ENCODE data around the gene CTNNA1.

The CTNNA1 gene

GRCh38 chr5:138870611-138871010 lies 117.4 kb downstream of the CTNNA1 start:
- no peak for DNase-seq

DNA sequence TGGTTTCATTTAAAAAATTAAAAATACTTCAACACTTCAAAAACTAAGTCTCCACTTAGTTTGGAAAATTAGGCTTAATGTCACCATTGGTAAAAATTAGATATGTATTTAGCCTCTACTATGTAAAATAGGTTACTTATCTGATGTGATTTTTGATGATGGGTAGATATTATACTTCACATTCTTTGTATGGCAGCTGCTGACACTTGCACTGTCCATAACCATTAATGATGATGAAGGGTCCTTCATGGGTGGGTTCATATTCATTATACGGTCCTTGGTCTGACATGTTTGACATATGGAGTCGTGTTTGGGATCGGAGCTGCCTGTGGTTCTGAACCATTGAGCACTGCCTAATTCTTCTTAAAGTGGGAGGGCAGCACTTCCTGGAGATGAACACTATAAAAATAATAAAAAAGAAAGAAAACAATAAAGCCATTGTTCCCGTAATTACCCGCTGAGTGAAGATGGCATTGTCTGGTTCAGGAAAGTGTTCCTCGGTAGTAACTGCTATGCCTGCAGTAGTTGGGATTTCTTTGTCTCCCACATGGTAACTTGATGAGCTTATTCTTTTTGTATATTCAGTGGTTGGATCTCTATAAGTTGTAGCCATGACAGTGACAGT lies 119.7 kb downstream of the CTNNA1 start:
- DNase-seq = no peak

GRCh38 chr5:138873466-138874221 lies 120.4 kb downstream of the CTNNA1 start:
- no peak for DNase-seq

DNA sequence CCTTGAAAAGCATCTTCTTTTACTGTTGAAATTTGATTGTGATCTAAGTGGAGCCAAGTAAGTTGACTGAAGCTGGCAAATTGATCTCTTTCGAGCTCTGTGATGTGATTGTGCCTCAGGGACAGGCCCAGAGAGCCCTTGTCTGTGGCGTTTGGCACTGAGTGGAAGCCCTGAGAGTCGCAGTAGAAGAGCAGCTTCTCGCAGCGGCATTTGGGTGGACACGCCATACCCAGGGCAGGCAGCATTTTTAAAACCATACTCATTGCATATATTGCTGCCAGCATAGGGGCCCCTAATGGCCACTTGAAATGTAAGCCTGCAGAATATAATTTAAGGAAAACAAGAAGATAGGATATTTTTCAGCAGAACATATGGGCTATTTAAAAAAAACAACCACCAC lies 121.0 kb downstream of the CTNNA1 start:
- no peak for DNase-seq

GRCh38 chr5:138874771-138875551 lies 121.7 kb downstream of the CTNNA1 start, which contains the start of gene LRRTM2:
Gene LRRTM2, minus strand, starts transcription at chr5:138875335. Its CDS starts 424 bp downstream, at chr5:138874911.
- DNase-seq = no peak

DNA sequence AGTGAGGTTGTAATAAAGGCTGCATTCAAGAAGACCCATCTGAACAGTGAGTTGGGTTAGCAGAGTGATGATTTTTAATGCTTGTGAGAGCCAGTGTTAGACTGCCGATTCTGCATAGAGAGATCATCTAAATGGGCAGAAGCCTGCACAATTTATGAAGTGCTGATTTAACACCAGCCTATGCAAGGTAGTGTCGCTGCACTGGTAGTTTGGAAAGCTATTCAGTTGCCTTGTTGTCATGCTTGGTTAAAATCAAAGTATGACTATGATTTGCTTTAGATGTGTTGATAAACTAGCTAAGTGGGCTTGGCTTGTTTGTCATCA lies 122.3 kb downstream of the CTNNA1 start:
- DNase-seq = no peak

DNA sequence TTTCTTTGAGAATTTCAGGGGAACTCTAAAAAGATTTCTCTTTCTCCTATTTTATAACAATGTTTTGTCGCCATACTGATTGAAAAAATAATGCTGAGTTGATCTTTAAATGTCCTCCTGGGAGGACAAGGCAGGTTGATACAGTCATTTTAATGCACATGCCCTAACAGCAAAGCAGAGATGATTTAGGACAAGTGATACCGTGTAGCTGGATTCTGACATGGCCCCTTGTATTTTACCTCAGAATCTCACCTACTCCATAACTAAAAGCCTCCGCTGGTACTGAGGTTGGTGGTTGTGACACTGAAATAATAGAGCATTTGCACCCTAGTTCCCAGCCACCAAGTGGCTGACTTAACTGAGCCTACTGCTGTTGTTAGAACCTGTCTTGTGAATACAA lies 122.7 kb downstream of the CTNNA1 start:
- DNase-seq = no peak

GRCh38 chr5:138876811-138877210 lies 123.6 kb downstream of the CTNNA1 start:
- DNase-seq = no peak

GRCh38 chr5:138878437-138879235 lies 125.4 kb downstream of the CTNNA1 start:
- no peak for DNase-seq

DNA sequence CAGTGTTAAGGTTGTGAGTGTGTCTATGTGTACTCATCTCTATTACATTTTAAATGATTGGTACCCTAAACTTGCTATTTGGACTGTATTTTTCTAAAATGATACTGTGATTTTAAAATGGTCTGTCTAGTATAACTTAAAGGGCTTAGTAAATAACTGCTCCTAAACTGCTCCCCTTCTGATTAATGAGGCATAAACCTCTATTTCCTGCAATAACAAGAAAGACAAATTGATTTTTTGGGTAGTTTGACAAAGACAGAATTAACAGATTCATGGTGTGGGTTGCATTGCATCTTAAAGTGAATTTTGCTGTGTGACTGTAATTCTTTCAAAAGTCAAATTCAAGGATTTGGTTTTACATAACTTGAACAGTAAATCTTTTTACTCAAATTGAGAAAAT lies 130.0 kb downstream of the CTNNA1 start:
- no peak for DNase-seq

- DNase-seq = no peak
These were observed 130.9 kb downstream of the CTNNA1 start for GRCh38 chr5:138884094-138884493.

DNA sequence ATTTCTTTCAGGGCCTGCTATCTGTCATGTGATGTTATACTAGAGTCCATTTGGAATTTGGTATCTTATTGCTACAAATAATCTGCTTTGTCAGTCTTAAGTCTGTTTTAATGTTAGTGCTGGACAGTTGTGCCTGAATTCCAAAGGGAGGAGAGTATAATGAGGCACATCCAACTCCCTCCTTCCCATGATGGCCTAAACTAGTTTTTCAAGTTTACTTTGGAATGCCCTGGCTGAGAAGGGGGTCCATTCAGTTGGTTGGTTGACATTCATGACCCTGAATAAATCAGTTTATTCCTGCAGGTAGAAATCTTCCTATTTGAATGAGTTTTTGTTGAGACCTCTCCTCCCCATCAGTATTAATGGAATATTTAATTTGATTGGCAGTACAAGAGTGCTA lies 131.3 kb downstream of the CTNNA1 start:
- DNase-seq = no peak

- DNase-seq = no peak
These were observed 136.8 kb downstream of the CTNNA1 start for GRCh38 chr5:138889994-138890393.

DNA sequence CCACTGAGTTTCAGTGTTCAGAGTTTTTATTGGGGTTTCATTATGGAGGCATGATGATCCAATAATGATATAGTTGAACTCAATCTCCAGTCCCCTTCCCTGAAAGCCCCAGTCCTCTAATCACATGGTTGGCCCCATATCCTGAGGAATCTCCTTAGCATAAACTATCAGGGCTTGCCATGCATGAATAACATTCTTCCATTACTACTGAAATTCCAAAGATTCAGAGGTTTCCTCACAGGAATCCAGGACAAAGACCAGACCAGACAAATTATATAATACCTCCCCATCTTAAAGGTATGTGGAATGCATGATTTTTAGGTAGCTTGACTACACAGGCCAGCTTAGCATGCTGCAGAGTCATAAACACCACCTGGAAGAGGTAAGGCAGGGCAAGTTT lies 137.4 kb downstream of the CTNNA1 start:
- DNase-seq = no peak

DNA sequence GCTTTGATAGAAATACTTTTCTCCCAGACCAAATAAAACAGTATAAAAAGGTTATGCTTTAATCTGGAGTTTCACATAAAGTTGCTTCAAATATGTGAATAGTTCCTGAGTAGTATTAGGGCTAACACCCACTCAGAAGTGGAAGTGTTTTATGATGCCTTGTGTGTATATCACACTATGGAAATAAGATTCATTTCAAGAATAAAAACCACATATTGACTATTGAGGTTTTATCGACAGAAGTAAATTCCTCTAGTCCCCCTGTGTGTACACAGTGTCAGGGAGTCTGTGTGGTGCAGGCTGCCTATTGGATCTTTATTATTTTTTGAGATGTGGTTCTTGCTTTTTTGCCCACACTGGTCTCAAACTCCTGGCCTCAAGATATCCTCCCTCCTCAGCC lies 142.7 kb downstream of the CTNNA1 start:
- DNase-seq = no peak

DNA sequence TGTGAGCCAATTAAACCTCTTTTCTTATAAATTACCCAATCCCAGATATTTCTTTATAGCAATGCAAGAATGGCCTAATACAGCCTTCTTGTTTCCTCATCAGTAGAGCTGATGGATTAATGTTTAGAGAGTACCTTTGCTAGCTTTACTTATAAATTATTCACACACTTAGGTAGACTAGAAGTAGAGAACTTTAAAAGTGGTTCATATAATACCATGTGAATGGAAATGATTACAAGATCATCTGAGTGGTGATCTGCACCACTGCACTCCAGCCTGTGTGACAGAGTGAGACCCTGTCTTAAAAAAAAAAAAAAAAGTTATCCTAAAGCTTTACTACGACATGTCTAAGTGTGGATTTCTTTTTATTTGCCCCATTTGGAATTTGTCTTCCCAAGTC lies 145.1 kb downstream of the CTNNA1 start:
- DNase-seq = no peak

GRCh38 chr5:138898742-138899141 lies 145.5 kb downstream of the CTNNA1 start:
- DNase-seq = no peak

DNA sequence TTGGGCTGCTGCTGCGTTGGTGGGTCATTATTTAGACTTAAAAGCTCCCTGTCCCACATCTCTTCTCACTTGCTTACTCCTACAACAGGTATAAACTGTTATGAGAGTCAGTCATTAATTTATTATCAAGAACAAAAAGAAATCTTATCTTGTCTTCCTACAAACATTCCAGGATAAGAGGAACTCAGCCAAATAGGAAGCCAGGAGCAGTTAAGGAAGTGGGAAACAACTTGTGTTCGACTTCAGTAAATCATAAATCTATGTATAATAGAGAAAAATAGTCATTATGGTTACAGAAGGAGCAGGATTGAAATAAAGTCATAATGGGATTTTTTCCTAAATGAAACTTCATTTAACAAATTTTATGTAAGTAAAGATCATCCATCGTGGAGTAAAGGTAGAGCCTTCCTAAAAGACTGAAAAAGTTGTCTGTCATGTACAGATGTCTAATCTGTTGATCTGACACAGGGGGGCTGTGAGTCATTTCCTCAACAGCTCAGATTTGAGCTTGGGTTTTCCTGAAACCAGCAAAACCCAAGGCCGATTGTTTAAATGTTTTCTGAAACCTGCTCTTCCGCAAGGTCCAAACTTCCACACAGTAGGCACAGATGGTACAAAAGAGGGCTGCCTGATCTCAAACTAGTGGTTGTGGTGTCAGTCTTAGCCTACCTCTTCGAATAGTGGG lies 147.2 kb downstream of the CTNNA1 start:
- no peak for DNase-seq

DNA sequence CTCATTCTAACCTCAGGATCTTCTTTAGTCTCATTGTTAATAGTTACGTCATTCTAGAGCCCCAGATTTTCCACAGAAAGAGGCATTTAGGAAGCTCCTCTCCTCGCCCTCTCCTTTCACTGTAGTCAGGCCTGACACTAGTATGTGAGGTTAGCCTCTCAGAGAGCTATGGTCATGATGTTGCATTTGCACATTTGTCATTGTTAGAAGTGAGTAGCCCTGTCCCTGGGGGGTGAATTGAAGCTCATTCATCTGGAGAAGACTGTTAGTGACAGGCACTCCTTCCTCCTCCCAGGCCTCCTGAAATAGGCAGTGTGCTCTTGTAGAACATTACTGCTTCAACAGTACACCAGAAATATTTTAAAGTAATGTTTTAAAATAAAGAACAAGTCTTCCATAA lies 148.5 kb downstream of the CTNNA1 start:
- no peak for DNase-seq

DNA sequence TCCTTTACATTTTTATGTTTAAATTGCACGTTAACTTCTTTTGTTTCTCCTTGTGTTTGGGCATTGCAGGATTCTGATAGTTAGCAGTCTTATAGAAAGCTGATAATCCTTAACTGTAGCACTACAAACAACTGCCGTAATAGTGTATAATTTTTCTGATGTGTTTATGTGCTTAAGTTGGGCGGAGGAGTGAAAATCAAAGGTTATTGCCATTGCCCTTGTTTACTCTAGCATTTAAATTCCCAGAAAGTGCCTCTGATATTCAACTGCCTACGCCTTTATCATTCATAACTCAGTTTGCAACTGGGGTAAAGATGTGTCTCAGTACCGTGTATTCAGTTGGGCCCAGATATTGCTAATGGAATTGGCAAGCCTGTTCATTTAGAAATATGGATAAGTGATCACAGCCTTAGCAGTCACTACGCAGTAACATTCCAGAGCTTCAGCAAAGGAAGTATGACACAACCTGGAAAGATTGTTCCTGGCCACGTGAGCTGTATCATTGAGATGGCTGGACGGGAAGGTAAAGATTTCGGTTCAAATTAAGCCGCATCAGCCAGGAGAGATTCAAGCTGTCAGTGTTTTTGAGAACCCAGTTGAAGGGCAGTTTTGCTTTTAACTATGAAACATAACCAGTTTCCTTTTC lies 150.0 kb downstream of the CTNNA1 start:
- DNase-seq = no peak

DNA sequence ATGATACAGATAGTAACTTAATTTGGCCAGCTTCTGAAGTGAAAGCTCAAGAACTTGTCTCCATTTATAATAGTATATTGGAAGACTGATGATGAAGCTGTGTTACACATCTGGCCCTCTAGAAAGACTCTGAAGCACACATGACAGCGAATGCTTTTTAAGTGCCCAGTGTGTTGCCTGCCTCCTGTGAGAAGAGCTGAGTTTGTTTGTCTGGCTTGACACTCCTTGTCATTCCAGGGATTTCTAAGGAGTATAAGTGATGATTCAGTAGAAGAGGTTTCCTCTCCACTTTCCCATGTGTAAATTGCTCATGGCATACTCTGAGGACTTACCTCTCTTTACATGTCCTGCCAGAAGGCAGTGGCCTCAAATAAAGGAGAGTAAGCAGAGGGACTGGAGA lies 152.3 kb downstream of the CTNNA1 start:
- DNase-seq = no peak

GRCh38 chr5:138909734-138910133 lies 156.5 kb downstream of the CTNNA1 start:
- DNase-seq = no peak

All from Kasumi-1 (cell line).